Motor neuron (in vitro differentiated cells): ENCODE data around the gene P3H1. TPM values are rescaled to one million over a fixed set of nuclear protein-coding genes. Genes with fewer than 3 reads are reported as not detected.

ENCODE experiments used
- ATAC-seq, 8 experiments: fragments of 200-7000 bp; cut with Tn5 transposase; replicated peaks in 6 of 8; 2 replicates each; pipeline ENCODE4 v1.8.0; 2021; ENCODE audit warnings: mild to moderate bottlenecking in 8 of 8, moderate library complexity in 8 of 8
- H3K27ac ChIP-seq, 2 donors: fragments of 250-450 bp; sonication (Bioruptor Pico); 2 replicates each; pipeline ENCODE4 v1.9.0; 2021; ENCODE audit warnings: antibody characterized with exemption in 2 of 2, mild to moderate bottlenecking in 2 of 2, moderate library complexity in 1 of 2
- H3K4me1 ChIP-seq, 2 donors: fragments of 250-450 bp; sonication (Bioruptor Pico); replicated peaks in 1 of 2; 2 replicates each; pipeline ENCODE4 v1.6.1; 2021; ENCODE audit warnings: antibody characterized with exemption in 2 of 2, mild to moderate bottlenecking in 2 of 2, moderate library complexity in 1 of 2
- H3K4me3 ChIP-seq, 5 donors: fragments of 250-450 bp; sonication (Bioruptor Pico); 2 replicates each; pipeline ENCODE4 v1.9.0; 2021; ENCODE audit warnings: antibody characterized with exemption in 5 of 5, mild to moderate bottlenecking in 5 of 5, moderate library complexity in 4 of 5
- WGBS, 10 experiments: fragments of 450-650 bp; shearing (Covaris generic); methylation state at CpG; one replicate each; pipeline ENCODE4 v1.0.0; 2022; 5-methylcytosine and 5-hydroxymethylcytosine counted together
- in situ Hi-C, 9 experiments: fragments of 400-800 bp; cut with MboI; loops; one replicate each; pipeline ENCODE4 v1.15.0; 2021; ENCODE audit warnings: low sequenced_read_pairs in 9 of 9, low pct_unique_long_range_greater_than_20kb in 2 of 9; ENCODE audit not compliant: unreplicated experiment in 9 of 9
- total RNA-seq, 8 experiments: library from RNA; unstranded; fragments of 300-600 nt; gene quantifications; 2 replicates each; pipeline versions ENCODE4 v1.2.3 to v1.2.4, GENCODE V29; 2022

The P3H1 gene
- total RNA-seq, 8 experiments from 2014 or later = 22.0 to 68.9 (median 38.1) TPM

DNA sequence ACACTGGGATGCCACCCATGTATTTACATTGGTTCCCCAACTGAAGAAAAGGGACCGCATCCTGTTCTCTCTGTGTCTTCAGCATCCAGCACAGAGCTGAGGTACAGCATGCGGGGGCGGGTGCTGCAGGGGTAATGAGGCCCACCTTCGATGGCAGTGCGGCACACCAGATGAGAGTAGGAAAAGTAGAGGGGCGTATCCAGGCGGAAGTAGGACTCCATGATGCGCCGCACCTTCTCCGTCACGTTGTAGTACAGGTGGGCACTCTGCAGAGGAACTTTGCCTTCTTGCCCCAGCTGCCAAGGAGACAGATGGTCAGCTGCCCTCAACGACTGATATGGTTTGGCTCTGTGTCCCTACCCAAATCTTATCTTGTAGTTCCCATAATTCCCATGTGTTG lies 16.8 kb downstream of the P3H1 start:
- WGBS, 10 experiments = 93 to 100% (median 98%) methylated on average over 2 to 9 of the region's 12 CpGs; no CpG with 5 or more reads in 4 of the 10 experiments
- in situ Hi-C loops = no loop called here
- Histone ChIP-seq H3K4me3 (no peak overlapping the region), H3K4me1 (peaks cover 0 to 2% of the 10 kb centered on the region in 2 donors), H3K27ac (no peak overlapping the region)
- ATAC-seq = no peak

DNA sequence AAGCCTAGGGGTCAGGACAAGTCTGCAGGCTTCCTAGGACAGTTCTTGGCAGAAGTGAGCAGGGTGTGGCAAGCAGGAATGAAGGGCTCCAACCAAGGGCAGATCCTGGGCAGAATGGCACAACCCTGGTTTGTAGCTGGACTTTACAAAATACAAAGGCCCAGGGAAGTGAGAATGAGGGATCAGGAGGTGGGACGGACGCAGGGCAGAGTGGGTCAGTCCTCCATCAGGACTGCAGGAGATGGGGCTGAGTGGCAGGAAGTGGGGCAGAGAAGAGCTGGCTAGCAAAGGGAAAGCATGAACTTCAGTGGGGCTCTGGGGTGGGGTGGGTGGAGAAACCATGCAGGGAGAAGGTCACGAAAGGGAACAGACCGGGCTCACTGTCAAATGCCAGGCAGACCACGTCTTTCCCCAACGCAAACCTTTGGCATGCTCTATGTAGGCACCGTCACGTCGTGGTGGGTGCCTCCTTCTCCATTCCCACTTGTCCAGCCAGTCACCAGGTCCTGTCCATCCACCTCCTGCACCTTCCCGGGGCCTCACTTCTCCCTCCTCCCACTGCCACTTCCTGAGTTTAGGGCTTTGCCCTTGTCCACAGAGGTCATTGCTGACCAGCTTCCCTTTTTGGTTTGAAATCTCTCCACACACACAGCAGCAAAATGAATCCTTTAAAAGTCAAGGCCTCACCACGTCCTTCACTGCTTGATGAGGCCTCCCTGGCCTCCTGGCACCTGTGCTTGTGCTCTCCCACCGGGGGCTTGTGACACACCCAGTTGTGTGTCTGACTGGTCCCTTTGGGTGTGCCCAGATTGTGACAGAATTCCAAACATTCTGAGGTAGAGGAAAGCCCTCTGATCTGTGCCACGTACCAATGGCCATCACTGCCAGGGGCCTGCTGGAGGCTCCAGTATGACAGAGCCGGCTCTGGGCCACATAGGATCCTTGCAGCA lies 18.1 kb downstream of the P3H1 start:
- 70 to 100% (median 92%) methylated on average over 1 to 13 of the region's 14 CpGs; no CpG with 5 or more reads in 3 of the 10 experiments for WGBS, 10 experiments
- in situ Hi-C loops = loop anchor here in 3 of 9 experiments (5.0 to 25.0 kb wide), 3 partner anchors 161 to 411 kb away; partner anchors contain the start of gene FOXJ3 (in 1 of the 3)
- Histone ChIP-seq H3K4me1 (peaks cover 0 to 2% of the 10 kb centered on the region in 2 donors), H3K27ac (no peak overlapping the region), H3K4me3 (no peak overlapping the region)
- no peak for ATAC-seq

DNA sequence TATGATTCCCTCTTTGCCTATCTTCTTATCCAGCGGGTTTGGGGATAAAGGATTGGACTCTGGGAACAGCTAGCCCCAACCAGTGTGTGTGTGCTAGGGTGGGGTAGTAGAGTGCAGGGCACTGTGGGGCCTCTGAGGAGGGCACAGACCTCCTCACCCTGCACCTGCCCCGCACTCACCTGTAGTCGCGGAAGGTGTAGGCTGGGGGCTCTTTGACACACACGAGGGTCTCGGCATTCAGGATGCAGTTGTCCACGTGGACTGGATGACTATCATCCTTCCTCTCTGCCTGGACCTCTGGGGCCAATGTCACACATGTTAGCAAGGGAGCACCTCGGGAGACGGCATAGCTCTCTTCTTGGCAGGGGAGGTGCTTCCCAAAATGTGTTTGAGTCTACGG lies 18.8 kb downstream of the P3H1 start:
- in situ Hi-C loops = loop anchor here in 3 of 9 experiments (5.0 to 25.0 kb wide), 3 partner anchors 161 to 411 kb away; partner anchors contain the start of gene FOXJ3 (in 1 of the 3)
- Histone ChIP-seq H3K27ac (no peak overlapping the region), H3K4me3 (no peak overlapping the region), H3K4me1 (peaks cover 0 to 2% of the 10 kb centered on the region in 2 donors)
- no peak for ATAC-seq
- 80 to 100% (median 100%) methylated on average over 1 to 4 of the region's 10 CpGs; no CpG with 5 or more reads in 7 of the 10 experiments for WGBS, 10 experiments

DNA sequence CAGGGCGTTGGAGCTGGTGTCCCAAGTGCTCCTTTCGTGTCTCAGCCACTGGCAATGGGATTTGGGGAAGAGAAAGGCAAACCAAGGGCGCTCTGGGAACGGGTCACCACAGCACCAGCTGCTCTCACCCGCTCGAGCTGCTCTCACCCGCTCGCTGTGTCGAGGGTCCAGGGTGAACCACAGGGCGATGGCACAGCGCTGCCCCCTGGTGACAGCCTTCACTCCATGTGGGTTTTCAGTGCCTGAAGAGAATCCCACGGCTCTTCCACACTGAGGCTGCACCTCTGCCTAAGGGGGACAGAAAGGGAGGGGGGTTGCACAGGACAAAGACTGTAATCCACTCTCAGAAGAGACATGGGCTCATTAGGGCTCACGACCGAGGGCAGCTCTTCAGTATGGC lies 19.7 kb downstream of the P3H1 start:
- no peak overlapping the region for H3K27ac ChIP-seq
- in situ Hi-C loops = loop anchor here in 3 of 9 experiments (5.0 to 25.0 kb wide), 3 partner anchors 160 to 410 kb away; partner anchors contain the start of gene FOXJ3 (in 1 of the 3)
- H3K4me3 ChIP-seq = no peak overlapping the region
- peaks cover 0 to 2% of the 10 kb centered on the region in 2 donors for H3K4me1 ChIP-seq
- WGBS, 10 experiments = 21 to 73% (median 56%) methylated on average over 2 to 9 of the region's 14 CpGs; no CpG with 5 or more reads in 6 of the 10 experiments
- ATAC-seq = peak in 7 of 8 experiments; percentile 22 to 87 (median 79)

DNA sequence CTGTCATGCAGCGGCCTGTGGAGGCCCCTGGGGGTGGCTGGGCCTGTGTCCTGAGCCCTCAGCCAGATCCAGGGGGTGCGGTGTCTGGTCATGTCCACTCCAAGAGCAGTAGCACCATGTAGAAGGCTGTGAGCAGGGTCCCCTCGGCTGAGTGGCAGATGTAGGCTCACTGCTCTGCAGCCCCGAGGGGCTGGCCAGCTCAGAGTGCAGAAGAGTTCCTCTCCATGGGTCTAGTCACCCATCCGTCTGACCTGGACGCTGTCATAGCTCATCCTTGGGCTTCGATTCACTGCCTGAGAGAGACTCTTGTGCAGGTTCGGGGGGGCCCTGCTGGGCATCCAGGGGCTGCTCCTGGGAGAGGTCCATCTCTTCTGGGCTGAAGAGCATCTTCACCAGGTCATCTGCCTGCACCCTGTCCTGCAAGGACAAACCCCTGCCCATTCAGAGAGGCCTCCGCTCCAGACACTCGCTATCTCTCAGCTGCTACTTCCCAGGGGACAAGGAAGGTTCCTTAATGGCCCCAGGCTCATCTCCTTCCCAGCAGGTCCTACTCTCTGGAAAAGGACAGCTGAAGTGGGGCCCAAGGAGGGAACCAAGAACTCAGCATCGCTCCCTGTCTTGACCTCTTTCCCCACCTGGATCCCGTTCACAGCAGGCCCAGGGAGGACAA lies 20.3 kb downstream of the P3H1 start:
- WGBS, 10 experiments = 90 to 100% (median 99%) methylated on average over 2 to 12 of the region's 12 CpGs; no CpG with 5 or more reads in 2 of the 10 experiments
- peak in 5 of 8 experiments; percentile 6 to 24 (median 19) for ATAC-seq
- no peak overlapping the region for H3K27ac ChIP-seq
- no peak overlapping the region for H3K4me3 ChIP-seq
- H3K4me1 ChIP-seq = peaks cover 0 to 2% of the 10 kb centered on the region in 2 donors
- in situ Hi-C loops = loop anchor here in 3 of 9 experiments (5.0 to 25.0 kb wide), 3 partner anchors 159 to 409 kb away; partner anchors contain the start of gene FOXJ3 (in 1 of the 3)

DNA sequence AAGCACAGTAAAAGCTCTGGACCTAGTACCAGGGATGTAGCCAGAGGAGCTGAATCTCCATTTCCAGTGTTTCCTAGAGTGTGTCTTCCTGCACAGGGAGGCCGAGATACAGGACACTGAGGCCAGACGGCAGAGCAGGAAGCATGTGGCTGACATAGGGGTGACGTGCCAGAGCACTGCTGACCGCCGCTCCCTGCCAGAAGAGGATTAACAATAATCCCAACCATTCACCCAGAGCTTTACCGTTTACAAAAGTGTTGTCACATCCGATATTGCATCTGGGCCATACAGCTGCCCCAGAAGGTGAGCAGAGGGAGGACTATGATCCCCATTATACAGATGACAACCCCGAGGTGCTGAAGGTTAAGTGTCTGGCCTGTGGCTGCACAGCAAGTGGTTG lies 21.0 kb downstream of the P3H1 start:
- 69 to 100% (median 93%) methylated on average over 1 to 8 of the region's 8 CpGs; no CpG with 5 or more reads in 4 of the 10 experiments for WGBS, 10 experiments
- in situ Hi-C loops = loop anchor here in 3 of 9 experiments (5.0 to 25.0 kb wide), 3 partner anchors 159 to 409 kb away; partner anchors contain the start of gene FOXJ3 (in 1 of the 3)
- no peak overlapping the region for H3K27ac ChIP-seq
- ATAC-seq = no peak
- no peak overlapping the region for H3K4me3 ChIP-seq
- peaks cover 4 to 5% of the 10 kb centered on the region in 2 donors for H3K4me1 ChIP-seq

DNA sequence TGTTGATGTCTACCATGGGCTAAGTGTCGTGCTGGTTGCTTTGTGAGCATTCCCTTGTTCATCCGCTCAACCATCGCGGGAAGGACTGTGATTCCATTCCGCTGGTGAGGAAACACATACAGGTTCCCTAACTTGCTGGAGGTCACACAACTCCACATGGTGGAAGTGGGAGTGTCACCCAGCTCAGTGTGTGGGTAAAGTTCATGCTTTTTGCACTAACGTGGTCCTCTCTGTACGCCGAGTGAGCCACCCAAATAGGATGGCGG lies 22.7 kb downstream of the P3H1 start:
- no peak overlapping the region for H3K27ac ChIP-seq
- 59 to 98% (median 89%) methylated on average over 1 to 9 of the region's 9 CpGs; no CpG with 5 or more reads in 3 of the 10 experiments for WGBS, 10 experiments
- in situ Hi-C loops = loop anchor here in 2 of 9 experiments (25.0 kb wide), 2 partner anchors 157 to 407 kb away; partner anchors contain the start of gene FOXJ3 (in 1 of the 2)
- H3K4me1 ChIP-seq = peaks cover 16 to 17% of the 10 kb centered on the region in 2 donors
- ATAC-seq = no peak
- H3K4me3 ChIP-seq = no peak overlapping the region

DNA sequence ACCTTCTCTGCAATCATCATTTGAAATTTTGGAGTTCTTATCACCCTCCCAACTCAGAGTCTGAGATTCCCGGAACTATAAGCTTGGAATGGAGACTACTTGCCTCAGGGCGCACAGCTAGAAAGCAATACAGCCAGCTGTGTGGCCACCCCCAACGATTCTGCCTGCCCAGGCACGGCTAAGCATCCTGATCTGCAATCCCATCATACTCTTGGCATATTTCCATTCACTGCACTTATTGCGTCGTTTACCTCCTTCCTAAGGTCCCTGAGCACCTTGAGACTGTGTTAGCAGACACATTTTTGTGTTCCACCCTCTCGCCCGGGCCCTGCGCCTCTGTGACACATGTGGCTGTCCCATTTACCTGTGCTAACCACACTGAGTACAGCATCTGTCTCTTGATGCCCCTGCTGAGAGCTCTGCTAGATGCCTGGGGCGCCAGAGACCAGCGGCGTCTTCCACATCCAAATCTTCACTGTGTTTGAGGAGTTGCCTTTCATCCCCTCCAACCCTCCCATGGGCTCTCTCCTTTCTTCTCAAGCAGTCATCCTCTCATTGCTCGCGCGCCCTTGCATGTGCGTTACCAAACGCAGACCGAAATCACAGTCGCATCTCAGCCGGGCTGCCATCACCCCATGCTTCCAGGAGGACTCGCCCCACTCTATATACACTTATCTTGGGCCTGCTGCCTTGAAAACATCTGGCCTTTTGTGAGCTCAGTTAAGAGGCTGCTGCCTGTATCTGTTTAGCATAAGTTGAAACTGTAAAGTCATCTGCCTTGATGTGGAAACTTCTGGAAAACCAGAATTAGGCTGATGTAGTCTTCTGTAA lies 23.3 kb downstream of the P3H1 start:
- ATAC-seq = peak in 3 of 8 experiments; percentile 76 to 78 (median 77)
- H3K27ac ChIP-seq = no peak overlapping the region

DNA sequence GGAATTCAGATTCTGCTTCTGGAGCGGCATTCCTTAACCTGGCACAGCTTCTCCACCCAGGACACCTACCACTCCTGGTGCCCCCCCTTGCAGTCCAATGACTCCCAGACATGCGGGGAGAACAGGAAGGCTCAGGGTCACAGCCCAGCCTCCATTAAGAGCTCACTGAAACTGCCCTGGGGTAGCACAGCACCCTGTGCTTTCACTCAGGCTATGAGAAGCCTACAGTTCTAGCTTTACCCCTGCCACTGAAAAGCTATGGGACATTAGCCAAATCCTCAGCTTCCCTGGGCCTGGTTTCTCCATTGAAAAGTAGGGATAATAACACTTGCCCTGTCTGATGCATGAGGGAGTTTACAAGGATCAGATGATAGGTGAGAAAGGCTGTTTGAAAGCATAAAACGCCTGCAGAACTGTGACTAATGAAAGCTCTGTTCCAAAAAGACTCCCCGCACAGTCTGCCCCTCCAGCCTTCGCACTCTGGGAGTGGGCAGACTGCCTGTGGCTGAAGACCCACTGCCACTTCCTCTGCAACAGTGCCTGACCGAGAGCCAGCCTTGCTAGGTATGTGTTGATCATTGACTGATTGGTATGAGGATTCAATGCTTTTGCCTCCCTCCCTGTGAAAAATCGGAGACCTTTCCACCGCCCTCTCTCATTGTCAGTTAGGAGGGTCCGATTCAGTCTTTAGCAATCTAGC lies 24.1 kb downstream of the P3H1 start:
- Histone ChIP-seq H3K27ac (no peak overlapping the region), H3K4me3 (no peak overlapping the region), H3K4me1 (peaks cover 16 to 17% of the 10 kb centered on the region in 2 donors)
- peak in 1 of 8 experiments; percentile 19 for ATAC-seq
- WGBS, 10 experiments = 60 to 100% (median 93%) methylated on average over 1 to 9 of the region's 9 CpGs; no CpG with 5 or more reads in 2 of the 10 experiments
- in situ Hi-C loops = loop anchor here in 2 of 9 experiments (25.0 kb wide), 2 partner anchors 155 to 405 kb away; partner anchors contain the start of gene FOXJ3 (in 1 of the 2)

More for the DNA sequence above, 23.3 kb downstream of the P3H1 start:
- 57 to 100% (median 80%) methylated on average over 1 to 18 of the region's 21 CpGs; no CpG with 5 or more reads in 1 of the 10 experiments for WGBS, 10 experiments
- no peak overlapping the region for H3K4me3 ChIP-seq
- peaks cover 16 to 17% of the 10 kb centered on the region in 2 donors for H3K4me1 ChIP-seq
- in situ Hi-C loops = loop anchor here in 2 of 9 experiments (25.0 kb wide), 2 partner anchors 156 to 406 kb away; partner anchors contain the start of gene FOXJ3 (in 1 of the 2)

DNA sequence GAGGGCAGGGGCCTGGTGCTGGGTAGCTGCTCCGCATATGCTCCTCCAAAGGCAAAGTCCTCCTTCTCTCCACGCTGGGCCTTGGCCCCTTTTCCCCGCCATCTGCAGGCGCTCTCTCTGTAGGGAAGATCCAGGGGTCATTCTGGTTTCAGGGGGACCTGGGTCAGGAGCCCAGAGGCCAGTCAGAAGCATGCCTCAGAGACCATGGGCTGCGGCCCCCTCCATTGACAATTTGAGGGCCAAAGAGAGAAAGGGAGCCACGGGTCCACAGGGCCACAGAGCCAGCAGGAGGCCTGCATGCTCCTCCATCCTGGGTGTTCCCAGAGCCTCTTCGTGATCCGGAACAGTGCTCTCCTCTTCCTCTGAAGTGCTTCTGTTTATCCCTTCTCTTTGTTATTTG lies 24.7 kb downstream of the P3H1 start:
- 65 to 100% (median 88%) methylated on average over 1 to 7 of the region's 8 CpGs; no CpG with 5 or more reads in 3 of the 10 experiments for WGBS, 10 experiments
- H3K4me1 ChIP-seq = peaks cover 16 to 17% of the 10 kb centered on the region in 2 donors
- H3K27ac ChIP-seq = no peak overlapping the region
- H3K4me3 ChIP-seq = no peak overlapping the region
- no peak for ATAC-seq
- in situ Hi-C loops = loop anchor here in 2 of 9 experiments (25.0 kb wide), 2 partner anchors 155 to 405 kb away; partner anchors contain the start of gene FOXJ3 (in 1 of the 2)

DNA sequence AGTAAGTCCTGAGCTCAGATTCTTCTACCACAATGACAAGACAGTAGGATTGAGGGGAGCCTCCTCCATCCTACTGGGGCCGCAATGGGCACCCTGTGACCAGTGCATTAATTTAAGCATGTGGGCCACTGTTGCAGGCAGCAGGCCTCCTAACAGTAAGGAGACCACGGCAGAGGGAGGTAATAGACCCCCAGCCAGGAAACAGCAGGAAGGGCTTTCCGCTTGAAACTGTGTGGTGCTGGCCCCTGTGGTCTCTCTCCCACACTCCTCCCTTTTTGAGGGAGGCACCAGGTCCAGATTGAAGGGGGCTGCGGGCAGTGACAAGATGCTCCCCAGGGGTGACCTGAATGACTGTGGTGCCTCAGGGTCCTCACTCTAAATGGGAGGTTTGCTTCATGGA lies 25.1 kb downstream of the P3H1 start:
- WGBS, 10 experiments = 92 to 100% (median 96%) methylated on average over 1 to 4 of the region's 4 CpGs; no CpG with 5 or more reads in 4 of the 10 experiments
- no peak overlapping the region for H3K4me3 ChIP-seq
- ATAC-seq = no peak
- no peak overlapping the region for H3K27ac ChIP-seq
- H3K4me1 ChIP-seq = peaks cover 15 to 16% of the 10 kb centered on the region in 2 donors
- in situ Hi-C loops = loop anchor here in 2 of 9 experiments (25.0 kb wide), 2 partner anchors 154 to 404 kb away; partner anchors contain the start of gene FOXJ3 (in 1 of the 2)
